Chondrocyte (in vitro differentiated cells): ENCODE results near the gene CD3E. TPM values are rescaled to one million over a fixed set of nuclear protein-coding genes. Genes with fewer than 3 reads are reported as not detected.
"Not testable (repeated sequence)": the region's sequence is repeated elsewhere in the genome, so short reads cannot be mapped to it uniquely, and the experiment has no call there.

Experiments used
- DNase-seq: peaks from one replicate; pipeline ENCODE4 v3.0.0; 2021; ENCODE audit warnings: mixed read lengths, low spot score
- H3K27ac Mint-ChIP-seq: one replicate; pipeline ENCODE4 v1.8.0; 2021; ENCODE audit warnings: mild to moderate bottlenecking, moderate library complexity, mixed read lengths; ENCODE audit not compliant: unreplicated experiment
- H3K27me3 Mint-ChIP-seq: 2 replicates; pipeline ENCODE4 v1.8.0; 2021; ENCODE audit warnings: low read depth, mixed read lengths
- H3K36me3 Mint-ChIP-seq: 2 replicates; pipeline ENCODE4 v1.8.0; 2021; ENCODE audit warnings: low read depth, mixed read lengths
- H3K4me1 Mint-ChIP-seq: 2 replicates; pipeline ENCODE4 v1.8.0; 2021; ENCODE audit warnings: low read depth, mild to moderate bottlenecking, mixed read lengths
- H3K4me3 Mint-ChIP-seq: one replicate; pipeline ENCODE4 v1.8.0; 2021; ENCODE audit warnings: mild to moderate bottlenecking, moderate library complexity, mixed read lengths; ENCODE audit not compliant: unreplicated experiment
- H3K9me3 Mint-ChIP-seq: 2 replicates; pipeline ENCODE4 v1.8.0; 2021; ENCODE audit warnings: low read depth, mixed read lengths
- total RNA-seq: library from RNA; stranded (reverse); gene quantifications from 3 replicates; pipeline ENCODE4 v1.2.1, GENCODE V29; 2021
- TF ChIP-seq, protein P1 (sequence below): fragments of 200-600 bp; sonication (generic); IDR thresholded peaks from 2 replicates; pipeline ENCODE4 v1.5.0; 2021; ENCODE audit warnings: antibody characterized with exemption, mild to moderate bottlenecking, moderate library complexity

CD3E gene
- total RNA-seq, 1 donor from 2014 or later, result not detected

DNA sequence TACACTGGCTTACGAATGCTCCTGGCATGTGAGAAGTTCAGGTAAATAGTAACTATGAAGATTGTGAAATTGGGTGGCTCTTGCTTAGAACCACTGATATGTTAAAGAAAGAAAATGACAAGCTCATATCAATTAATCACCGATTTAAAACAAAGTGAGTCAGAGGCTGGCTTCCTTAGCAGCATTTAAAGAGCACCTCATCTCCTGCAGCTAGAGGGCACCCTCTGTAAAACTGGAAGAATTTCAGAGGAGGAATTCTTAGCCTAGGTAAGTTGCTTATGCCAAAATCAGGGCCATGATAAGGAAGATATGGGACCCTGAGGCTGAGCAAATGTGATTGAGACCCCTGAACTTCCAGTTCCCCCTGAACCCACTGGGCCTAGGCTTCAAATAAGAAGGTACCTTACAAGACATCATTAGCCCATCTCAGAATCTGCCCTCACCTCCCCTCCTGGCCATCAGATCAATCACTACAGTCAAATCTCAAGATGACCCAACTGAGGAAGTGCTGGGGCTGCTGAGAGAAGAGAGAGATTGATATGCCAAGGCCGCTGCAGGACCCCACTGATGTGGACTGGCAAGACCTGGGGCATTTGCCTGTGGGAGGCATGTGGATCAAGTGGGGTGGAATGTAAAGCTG lies 8.6 kb upstream of the CD3E start:
- H3K9me3 Mint-ChIP-seq, result peaks cover 3% of the 10 kb centered on the region
- H3K27ac Mint-ChIP-seq, result no peak overlapping the region
- no peak for DNase-seq

DNA sequence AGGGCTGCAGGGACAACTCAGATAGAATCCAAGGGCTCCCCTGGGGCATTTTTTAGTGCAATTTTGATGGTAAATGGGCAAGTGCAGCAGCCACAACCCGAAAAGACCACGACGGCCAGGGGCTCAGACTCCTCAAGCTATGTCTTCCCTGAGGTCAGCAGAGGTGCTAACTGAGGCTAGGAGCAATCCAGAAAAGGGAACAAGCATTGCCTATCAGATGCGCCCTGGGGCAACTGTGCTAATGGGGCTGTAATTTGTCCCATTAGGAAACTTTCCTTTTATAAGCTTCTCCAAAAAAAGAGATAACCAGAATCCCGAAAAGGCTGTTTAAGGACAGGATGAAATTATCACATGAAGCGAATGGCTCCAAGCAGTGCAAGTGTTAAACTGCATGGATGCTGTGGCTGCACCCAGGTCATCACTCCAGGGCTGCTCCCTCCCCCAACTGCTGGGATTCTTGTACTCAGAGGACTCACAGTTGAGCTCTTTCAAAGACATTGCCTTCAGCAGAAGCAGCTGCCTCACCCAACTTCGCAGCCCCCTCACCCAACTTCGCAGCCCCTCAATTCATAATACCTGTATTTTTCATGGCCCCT lies 2.8 kb upstream of the CD3E start:
- DNase-seq, result no peak
- Mint-ChIP-seq H3K27ac (no peak overlapping the region), H3K4me3 (no peak overlapping the region), H3K36me3 (no peaks in the 10 kb centered on the region), H3K27me3 (peaks cover 35% of the 10 kb centered on the region), H3K4me1 (no peaks in the 10 kb centered on the region), H3K9me3 (no peaks in the 10 kb centered on the region)
- TF ChIP-seq, protein P1, sequence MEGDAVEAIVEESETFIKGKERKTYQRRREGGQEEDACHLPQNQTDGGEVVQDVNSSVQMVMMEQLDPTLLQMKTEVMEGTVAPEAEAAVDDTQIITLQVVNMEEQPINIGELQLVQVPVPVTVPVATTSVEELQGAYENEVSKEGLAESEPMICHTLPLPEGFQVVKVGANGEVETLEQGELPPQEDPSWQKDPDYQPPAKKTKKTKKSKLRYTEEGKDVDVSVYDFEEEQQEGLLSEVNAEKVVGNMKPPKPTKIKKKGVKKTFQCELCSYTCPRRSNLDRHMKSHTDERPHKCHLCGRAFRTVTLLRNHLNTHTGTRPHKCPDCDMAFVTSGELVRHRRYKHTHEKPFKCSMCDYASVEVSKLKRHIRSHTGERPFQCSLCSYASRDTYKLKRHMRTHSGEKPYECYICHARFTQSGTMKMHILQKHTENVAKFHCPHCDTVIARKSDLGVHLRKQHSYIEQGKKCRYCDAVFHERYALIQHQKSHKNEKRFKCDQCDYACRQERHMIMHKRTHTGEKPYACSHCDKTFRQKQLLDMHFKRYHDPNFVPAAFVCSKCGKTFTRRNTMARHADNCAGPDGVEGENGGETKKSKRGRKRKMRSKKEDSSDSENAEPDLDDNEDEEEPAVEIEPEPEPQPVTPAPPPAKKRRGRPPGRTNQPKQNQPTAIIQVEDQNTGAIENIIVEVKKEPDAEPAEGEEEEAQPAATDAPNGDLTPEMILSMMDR, result no peak

More for the DNA sequence above, 8.6 kb upstream of the CD3E start:
- no peak overlapping the region for H3K4me3 Mint-ChIP-seq
- H3K4me1 Mint-ChIP-seq, result no peaks in the 10 kb centered on the region
- TF ChIP-seq, protein P1, result peak; percentile 62
- H3K36me3 Mint-ChIP-seq, result no peaks in the 10 kb centered on the region
- H3K27me3 Mint-ChIP-seq, result peaks cover 41% of the 10 kb centered on the region

DNA sequence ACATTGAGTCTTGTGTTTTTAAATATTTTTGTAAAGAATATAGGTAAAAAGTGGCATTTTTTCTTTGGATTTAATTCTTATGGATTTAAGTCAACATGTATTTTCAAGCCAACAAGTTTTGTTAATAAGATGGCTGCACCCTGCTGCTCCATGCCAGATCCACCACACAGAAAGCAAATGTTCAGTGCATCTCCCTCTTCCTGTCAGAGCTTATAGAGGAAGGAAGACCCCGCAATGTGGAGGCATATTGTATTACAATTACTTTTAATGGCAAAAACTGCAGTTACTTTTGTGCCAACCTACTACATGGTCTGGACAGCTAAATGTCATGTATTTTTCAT lies 333 bp upstream of the CD3E start:
- H3K36me3 Mint-ChIP-seq, result no peaks in the 10 kb centered on the region

GRCh38 chr11:118305726-118306125 lies 1.2 kb downstream of the CD3E start:
- peaks cover 30% of the 10 kb centered on the region for H3K27me3 Mint-ChIP-seq

More for the DNA sequence above, 333 bp upstream of the CD3E start:
- Mint-ChIP-seq H3K9me3 (no peaks in the 10 kb centered on the region), H3K27ac (no peak overlapping the region), H3K4me3 (no peak overlapping the region), H3K27me3 (peaks cover 35% of the 10 kb centered on the region), H3K4me1 (no peaks in the 10 kb centered on the region)
- DNase-seq, result no peak
- TF ChIP-seq, protein P1, result no peak

DNA sequence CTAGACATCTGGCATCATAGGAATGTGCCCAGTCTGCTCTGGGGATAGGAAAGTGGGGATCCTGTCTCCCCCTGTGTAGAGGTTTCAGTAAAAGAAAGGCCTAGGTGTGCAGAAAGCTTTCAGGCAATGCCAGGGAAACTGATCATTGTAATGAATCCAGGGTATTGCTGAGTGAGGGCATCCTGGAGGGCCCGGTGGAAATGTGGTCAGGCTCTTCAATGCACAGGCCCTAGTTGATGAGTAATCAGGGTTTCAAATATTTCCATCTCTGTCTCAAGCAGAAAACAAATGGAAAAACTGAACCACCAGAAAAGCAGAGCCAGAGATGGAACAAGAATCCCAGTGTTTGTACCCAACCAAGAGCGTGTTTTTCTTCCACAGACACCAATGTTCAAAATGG lies 2.0 kb downstream of the CD3E start:
- Mint-ChIP-seq H3K4me1 (no peaks in the 10 kb centered on the region), H3K36me3 (no peaks in the 10 kb centered on the region), H3K27ac (no peak overlapping the region), H3K9me3 (no peaks in the 10 kb centered on the region), H3K4me3 (no peak overlapping the region), H3K27me3 (peaks cover 29% of the 10 kb centered on the region)
- TF ChIP-seq, protein P1, result no peak
- DNase-seq, result no peak

More at GRCh38 chr11:118305726-118306125, 1.2 kb downstream of the CD3E start:
- Mint-ChIP-seq H3K4me3 (no peak overlapping the region), H3K36me3 (no peaks in the 10 kb centered on the region), H3K4me1 (no peaks in the 10 kb centered on the region), H3K27ac (no peak overlapping the region), H3K9me3 (no peaks in the 10 kb centered on the region)
- TF ChIP-seq, protein P1, result no peak
- no peak for DNase-seq

DNA sequence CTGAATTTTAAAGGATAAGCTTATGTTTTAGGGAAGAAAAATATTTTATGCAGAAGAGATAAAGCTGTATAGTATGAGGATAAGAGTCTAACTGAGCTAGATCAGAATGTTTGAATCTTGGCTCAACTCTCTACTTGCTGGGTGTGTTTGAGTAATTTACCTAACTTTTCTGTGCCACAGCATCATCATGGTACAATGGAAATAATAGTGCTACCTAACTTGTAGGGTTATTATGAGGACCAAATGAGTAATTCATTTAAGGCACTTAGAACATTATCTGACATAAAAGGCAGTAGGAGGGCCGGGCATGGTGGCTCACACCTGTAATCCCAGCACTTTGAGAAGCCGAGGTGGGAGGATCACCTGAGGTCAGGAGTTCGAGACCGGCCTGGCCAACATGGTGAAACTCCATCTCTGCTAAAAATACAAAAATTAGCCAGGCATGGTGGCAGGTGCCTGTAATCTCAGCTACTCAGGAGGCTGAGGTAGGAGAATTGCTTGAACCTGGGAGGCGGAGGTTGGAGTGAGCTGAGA lies 4.5 kb downstream of the CD3E start:
- DNase-seq, H3K4me1 Mint-ChIP-seq, H3K27ac Mint-ChIP-seq, H3K4me3 Mint-ChIP-seq, H3K9me3 Mint-ChIP-seq, H3K36me3 Mint-ChIP-seq: not testable (repeated sequence)
- H3K27me3 Mint-ChIP-seq, result peaks cover 25% of the 10 kb centered on the region
